Activated T-cell treated with anti-CD3 and anti-CD28 coated beads, Interleukin-2, amount 50 U/mL, for 72 hours (primary cell): ENCODE results near the gene PKM. TPM values are rescaled to one million over a fixed set of nuclear protein-coding genes. Genes with fewer than 3 reads are reported as not detected.

Experiments used
- ATAC-seq, 2 donors: fragments of 150-1000 bp; cut with Tn5 transposase; replicated peaks in 1 of 2; 2 replicates each; pipeline ENCODE4 v1.10.0; 2021; ENCODE audit warnings: moderate library complexity in 2 of 2, mild to moderate bottlenecking in 1 of 2
- DNase-seq, 2 donors: peaks; one replicate each; pipeline ENCODE4 v3.0.0; 2021 to 2022; ENCODE audit warnings: mixed read lengths in 1 of 2
- H3K27ac Mint-ChIP-seq: one replicate; pipeline ENCODE4 v1.8.0; 2022; ENCODE audit warnings: mild to moderate bottlenecking, moderate library complexity, mixed read lengths
- H3K27me3 Mint-ChIP-seq: one replicate; pipeline ENCODE4 v1.8.0; 2022; ENCODE audit warnings: low read depth, mixed read lengths
- H3K36me3 Mint-ChIP-seq, 2 donors: one replicate each; pipeline ENCODE4 v1.8.0; 2022; ENCODE audit warnings: mixed read lengths in 2 of 2, mild to moderate bottlenecking in 1 of 2; ENCODE audit not compliant: insufficient read depth in 2 of 2
- H3K4me1 Mint-ChIP-seq: one replicate; pipeline ENCODE4 v1.8.0; 2022; ENCODE audit warnings: low read depth, mixed read lengths
- H3K4me3 Mint-ChIP-seq, 2 donors: one replicate each; pipeline ENCODE4 v1.8.0; 2022; ENCODE audit warnings: mild to moderate bottlenecking in 2 of 2, mixed read lengths in 2 of 2, moderate library complexity in 2 of 2
- H3K9me3 Mint-ChIP-seq, 2 donors: one replicate each; pipeline ENCODE4 v1.8.0; 2022; ENCODE audit warnings: mixed read lengths in 2 of 2
- total RNA-seq, 2 donors: library from RNA; stranded (reverse); gene quantifications; one replicate each; pipeline ENCODE4 v1.2.3, GENCODE V29; 2022

Gene PKM
- total RNA-seq, 2 donors from 2014 or later = 1,066 to 1,119 TPM

- Mint-ChIP-seq H3K27me3 (no peaks in the 10 kb centered on the region), H3K4me3 (no peak overlapping the region), H3K4me1 (peaks cover 10% of the 10 kb centered on the region), H3K27ac (no peak overlapping the region), H3K36me3 (peaks cover 2 to 30% of the 10 kb centered on the region in 2 donors), H3K9me3 (no peaks in the 10 kb centered on the region)
- ATAC-seq (no peak), DNase-seq (no peak)
Observed at GRCh38 chr15:72249142-72249810, 18.3 kb upstream of the PKM start.

GRCh38 chr15:72248514-72248913 is 17.5 kb upstream of the PKM start:
- Mint-ChIP-seq H3K27ac (peak overlapping the region; percentile 84), H3K9me3 (no peaks in the 10 kb centered on the region), H3K36me3 (peaks cover 2 to 30% of the 10 kb centered on the region in 2 donors), H3K4me3 (no peak overlapping the region), H3K27me3 (no peaks in the 10 kb centered on the region), H3K4me1 (peaks cover 10% of the 10 kb centered on the region)
- no peak for DNase-seq
- ATAC-seq = no peak

DNA sequence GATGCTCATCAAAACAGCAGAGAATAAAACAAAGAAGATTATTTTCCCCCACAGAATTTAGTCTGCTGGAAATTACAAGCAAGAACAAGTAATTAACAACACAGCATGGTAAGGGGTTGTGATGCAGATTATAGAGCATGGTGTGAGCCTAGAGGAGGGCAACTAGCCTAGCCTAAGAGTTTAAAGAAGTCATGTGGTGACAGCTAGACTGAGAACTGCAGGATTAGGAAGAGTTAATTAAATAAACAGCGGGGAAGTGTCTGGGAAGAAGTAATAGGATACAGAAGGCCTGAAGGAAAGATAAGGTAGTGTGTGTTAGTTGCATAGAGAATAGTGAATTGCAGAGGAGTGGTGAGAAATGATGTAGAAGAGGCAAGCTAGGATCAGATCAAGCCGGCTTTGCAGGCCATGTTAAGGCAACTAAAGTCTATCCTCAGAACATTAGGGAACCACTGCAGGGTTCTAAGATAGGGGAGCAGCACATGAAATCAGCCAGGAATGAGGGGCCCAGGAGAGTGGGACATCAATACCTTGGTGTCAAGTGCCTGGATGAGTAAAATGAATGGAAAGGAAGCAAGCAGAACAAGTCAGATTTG is 11.9 kb upstream of the PKM start:
- DNase-seq (no peak), ATAC-seq (no peak)
- H3K36me3 Mint-ChIP-seq = peaks cover 0 to 10% of the 10 kb centered on the region in 2 donors
- H3K27me3 Mint-ChIP-seq = no peaks in the 10 kb centered on the region
- H3K4me3 Mint-ChIP-seq = no peak overlapping the region
- peaks cover 23% of the 10 kb centered on the region for H3K4me1 Mint-ChIP-seq
- peak overlapping the region; percentile 21 for H3K27ac Mint-ChIP-seq
- H3K9me3 Mint-ChIP-seq = no peaks in the 10 kb centered on the region

- DNase-seq (no peak), ATAC-seq (no peak)
- Mint-ChIP-seq H3K9me3 (no peaks in the 10 kb centered on the region), H3K4me1 (peaks cover 45% of the 10 kb centered on the region), H3K27ac (no peak overlapping the region), H3K27me3 (no peaks in the 10 kb centered on the region), H3K4me3 (no peak overlapping the region), H3K36me3 (peaks cover 2 to 4% of the 10 kb centered on the region in 2 donors)
Observed at GRCh38 chr15:72239652-72240051, 8.7 kb upstream of the PKM start.

GRCh38 chr15:72238586-72238985 is 7.6 kb upstream of the PKM start:
- Mint-ChIP-seq H3K4me3 (no peak overlapping the region), H3K9me3 (no peaks in the 10 kb centered on the region), H3K4me1 (peaks cover 52% of the 10 kb centered on the region), H3K27me3 (no peaks in the 10 kb centered on the region), H3K36me3 (peaks cover 2 to 3% of the 10 kb centered on the region in 2 donors), H3K27ac (peak overlapping the region; percentile 90)
- no peak for ATAC-seq
- DNase-seq = no peak

- Mint-ChIP-seq H3K4me1 (peaks cover 56% of the 10 kb centered on the region), H3K27me3 (no peaks in the 10 kb centered on the region), H3K9me3 (no peaks in the 10 kb centered on the region), H3K4me3 (peak overlapping the region; percentile 70 to 85), H3K27ac (peak overlapping the region; percentile 90), H3K36me3 (peaks cover 2 to 3% of the 10 kb centered on the region in 2 donors)
- ATAC-seq (peak; percentile 19 to 37), DNase-seq (no peak)
Observed at GRCh38 chr15:72237853-72238224, 6.8 kb upstream of the PKM start.

DNA sequence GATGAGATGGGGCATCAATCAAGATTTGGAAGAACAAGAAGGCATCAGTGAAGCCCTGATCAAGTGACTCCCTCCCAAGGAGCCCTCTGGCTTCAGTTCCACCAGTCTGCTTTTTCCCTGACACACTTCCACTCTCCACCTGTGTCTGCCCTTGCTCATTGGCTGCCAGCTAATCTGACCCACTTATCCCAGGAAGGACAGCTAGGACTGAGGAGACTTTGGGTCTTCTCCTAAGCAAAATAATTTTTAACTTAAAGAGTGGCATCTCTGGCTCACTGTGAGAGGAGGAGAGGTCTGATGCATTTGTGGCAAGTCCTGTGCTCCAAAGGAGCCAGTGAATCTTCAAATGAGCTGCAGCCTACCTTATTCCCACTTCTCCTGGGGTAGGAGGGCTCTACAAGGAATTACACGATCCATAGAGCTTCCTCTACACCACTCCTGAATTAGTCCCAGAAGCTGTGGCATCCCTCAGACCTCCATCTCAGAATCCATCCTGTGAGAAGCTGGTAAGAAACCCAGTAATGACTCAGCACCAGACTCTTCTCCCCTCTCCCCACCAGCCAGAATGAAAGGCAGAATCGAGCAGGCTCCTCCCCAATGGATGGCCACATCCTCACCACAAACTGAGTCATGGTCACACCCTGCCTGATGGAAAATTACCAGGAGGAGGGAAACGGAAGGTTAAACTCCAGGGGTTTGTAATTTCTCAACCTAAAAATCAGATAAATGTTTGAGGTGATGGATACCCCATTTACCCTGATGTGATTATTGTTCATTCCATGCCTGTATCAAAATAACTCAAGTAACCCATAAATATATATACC is 6.3 kb upstream of the PKM start:
- Mint-ChIP-seq H3K4me1 (peaks cover 62% of the 10 kb centered on the region), H3K27ac (peak overlapping the region; percentile 90), H3K9me3 (no peaks in the 10 kb centered on the region), H3K36me3 (peaks cover 2% of the 10 kb centered on the region in 2 donors), H3K4me3 (peak overlapping the region; percentile 70 to 85), H3K27me3 (no peaks in the 10 kb centered on the region)
- DNase-seq (peak; percentile 76 to 85), ATAC-seq (peak; percentile 95 to 96)

DNA sequence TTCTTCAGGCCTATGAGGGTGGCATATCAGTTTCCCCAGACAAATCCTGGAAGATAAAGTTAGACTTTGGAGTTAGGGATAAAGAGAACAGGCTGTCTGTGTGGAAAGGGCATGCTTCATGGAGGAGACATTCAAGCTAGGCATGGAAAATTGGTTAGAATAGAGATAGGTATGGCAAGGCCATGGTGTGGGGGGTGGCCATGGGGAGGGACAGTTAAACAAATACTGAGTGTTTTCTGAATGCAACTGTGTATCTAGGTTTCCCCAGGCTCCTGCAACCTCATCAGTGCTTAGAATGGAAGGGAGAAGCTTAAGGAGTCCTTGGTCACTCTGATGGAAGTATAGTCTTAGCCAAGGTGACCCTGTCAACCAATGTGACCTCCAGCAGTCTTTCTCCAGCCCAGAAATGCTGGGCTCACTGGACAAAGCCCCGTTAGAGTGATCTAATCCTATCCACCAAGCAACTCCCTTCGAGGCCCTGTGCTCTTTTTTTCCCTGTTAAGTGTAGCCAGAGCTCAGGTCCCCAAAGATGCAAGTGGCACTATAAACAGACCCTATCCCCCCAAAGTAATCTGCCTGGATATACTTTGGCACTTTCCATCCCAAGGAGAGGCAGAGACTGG is 5.5 kb upstream of the PKM start:
- Mint-ChIP-seq H3K27ac (peak overlapping the region; percentile 90), H3K9me3 (no peaks in the 10 kb centered on the region), H3K4me3 (peak overlapping the region; percentile 70 to 85), H3K4me1 (peaks cover 66% of the 10 kb centered on the region), H3K27me3 (no peaks in the 10 kb centered on the region), H3K36me3 (peaks cover 2% of the 10 kb centered on the region in 2 donors)
- ATAC-seq (no peak), DNase-seq (no peak)

- Mint-ChIP-seq H3K4me3 (no peak overlapping the region), H3K27ac (no peak overlapping the region), H3K9me3 (no peaks in the 10 kb centered on the region), H3K36me3 (peaks cover 5 to 6% of the 10 kb centered on the region in 2 donors), H3K4me1 (peaks cover 60% of the 10 kb centered on the region), H3K27me3 (no peaks in the 10 kb centered on the region)
- ATAC-seq (no peak), DNase-seq (no peak)
Observed at GRCh38 chr15:72235298-72235697, 4.3 kb upstream of the PKM start.

GRCh38 chr15:72233769-72234168 is 2.8 kb upstream of the PKM start:
- Mint-ChIP-seq H3K27me3 (no peaks in the 10 kb centered on the region), H3K4me1 (peaks cover 51% of the 10 kb centered on the region), H3K9me3 (no peaks in the 10 kb centered on the region), H3K27ac (no peak overlapping the region), H3K36me3 (peaks cover 12% of the 10 kb centered on the region in 2 donors), H3K4me3 (no peak overlapping the region)
- ATAC-seq (no peak), DNase-seq (no peak)

DNA sequence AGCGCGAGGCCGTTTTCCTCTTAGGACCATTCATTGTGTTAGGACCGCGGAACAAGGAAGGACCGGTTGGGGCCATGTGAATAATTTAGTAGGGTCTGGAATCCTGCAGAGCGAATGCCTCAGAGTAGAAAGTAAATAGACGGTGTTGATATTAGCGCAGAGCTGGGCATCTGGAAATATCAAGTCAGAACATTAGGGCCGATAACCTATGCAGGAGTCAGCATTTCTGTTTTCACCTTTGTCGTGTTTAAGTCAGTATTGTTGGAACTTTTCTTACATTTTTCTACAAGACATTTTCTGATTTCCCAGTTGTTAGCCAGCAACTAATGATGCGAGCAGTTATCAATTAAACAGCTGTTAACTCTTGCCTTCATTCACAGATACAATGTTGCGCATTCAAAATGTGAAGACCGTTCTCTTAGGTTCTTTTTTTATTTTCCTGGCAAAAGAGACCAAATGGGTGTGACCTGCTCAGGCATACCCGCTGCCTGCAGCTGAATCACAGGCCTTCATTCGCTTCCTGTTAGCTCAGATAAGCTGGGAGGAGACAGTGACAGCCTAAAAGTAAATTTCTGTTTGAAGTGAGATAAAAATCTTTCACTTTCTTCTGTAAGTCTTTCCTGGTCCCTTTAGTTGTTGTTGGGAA is 966 bp upstream of the PKM start:
- Mint-ChIP-seq H3K4me3 (peak overlapping the region; percentile 97 to 99), H3K36me3 (peaks cover 14 to 25% of the 10 kb centered on the region in 2 donors), H3K4me1 (peaks cover 53% of the 10 kb centered on the region), H3K27ac (peak overlapping the region; percentile 97), H3K9me3 (no peaks in the 10 kb centered on the region), H3K27me3 (no peaks in the 10 kb centered on the region)
- ATAC-seq = no peak
- DNase-seq = peak; percentile 43 to 45

- Mint-ChIP-seq H3K4me1 (peaks cover 58% of the 10 kb centered on the region), H3K27ac (peak overlapping the region; percentile 95), H3K27me3 (no peaks in the 10 kb centered on the region), H3K9me3 (no peaks in the 10 kb centered on the region), H3K4me3 (peak overlapping the region; percentile 97 to 99), H3K36me3 (peaks cover 17 to 34% of the 10 kb centered on the region in 2 donors)
- ATAC-seq = peak; percentile 0 to 8
- peak; percentile 83 to 85 for DNase-seq
Observed at GRCh38 chr15:72230197-72231065, 559 bp downstream of the PKM start.
